GM19452 (cell line): ENCODE results near the gene ESR1.
A peak's percentile ranks its signal among the peaks of the same experiment; 100 is the strongest.
"Not testable (repeated sequence)": the region's sequence is repeated elsewhere in the genome, so short reads cannot be mapped to it uniquely, and the experiment has no call there.

Experiments used
- ATAC-seq: cut with Tn5 transposase; IDR thresholded peaks from one replicate; pipeline ENCODE4 v1.9.1; 2021; ENCODE audit not compliant: unreplicated experiment

Gene ESR1

DNA sequence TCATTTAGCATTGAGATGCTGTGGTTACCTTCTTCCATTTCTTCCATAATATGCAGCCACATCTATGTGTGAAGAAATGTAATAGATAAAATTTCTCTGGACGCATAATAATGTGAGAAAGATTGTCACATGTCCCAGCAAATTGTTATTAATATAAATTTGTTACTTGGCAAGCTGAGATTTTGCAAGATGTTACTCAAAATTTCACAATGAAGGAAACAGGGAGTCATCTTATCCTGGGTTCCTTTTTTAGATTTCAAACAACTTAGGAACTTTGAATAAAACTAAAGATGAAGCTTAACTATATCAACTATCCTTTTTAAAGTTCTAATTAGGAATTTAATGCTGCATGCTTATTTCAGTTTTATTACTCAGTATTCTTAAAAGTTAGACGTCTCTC lies 3.6 kb downstream of the ESR1 start:
- no peak for ATAC-seq

DNA sequence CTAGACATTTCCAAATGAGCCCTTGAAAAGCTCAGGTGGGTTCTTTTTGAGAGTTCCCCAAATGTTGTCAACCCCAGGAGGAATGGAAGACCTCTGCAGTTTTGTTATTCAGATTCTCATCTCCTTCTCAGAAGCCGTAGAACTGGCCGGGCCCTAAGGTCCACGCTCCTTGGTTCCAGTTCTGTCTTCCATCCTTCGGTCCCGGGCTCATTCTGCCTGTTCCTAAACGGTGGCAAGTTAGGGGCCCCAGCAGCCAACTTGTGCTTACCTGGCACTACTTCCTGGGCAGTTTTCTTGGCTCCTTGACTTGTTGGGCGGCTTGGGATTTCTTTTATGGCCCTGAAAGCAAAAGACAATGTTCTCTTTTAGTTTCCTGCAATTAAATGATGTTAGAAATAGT lies 6.4 kb downstream of the ESR1 start:
- ATAC-seq: no peak

DNA sequence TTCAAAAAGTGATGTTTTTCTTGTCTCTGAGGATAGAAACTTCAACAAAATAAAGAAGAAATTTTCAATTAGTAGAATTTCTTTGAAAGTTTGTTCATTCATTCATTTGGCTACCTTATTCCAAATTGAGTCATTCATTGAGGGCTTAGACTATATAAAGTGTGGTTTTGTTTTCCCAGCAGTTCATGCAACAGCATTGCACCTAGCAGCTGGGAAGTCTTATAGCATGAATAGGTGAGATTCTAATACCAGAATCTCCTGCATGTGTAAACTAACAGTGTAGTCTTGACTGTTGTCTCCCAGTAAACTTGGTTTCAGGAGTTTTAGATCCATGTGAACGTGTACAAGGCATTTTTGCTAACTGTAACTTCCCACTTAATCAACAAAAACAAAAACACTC lies 7.1 kb downstream of the ESR1 start:
- no peak for ATAC-seq

DNA sequence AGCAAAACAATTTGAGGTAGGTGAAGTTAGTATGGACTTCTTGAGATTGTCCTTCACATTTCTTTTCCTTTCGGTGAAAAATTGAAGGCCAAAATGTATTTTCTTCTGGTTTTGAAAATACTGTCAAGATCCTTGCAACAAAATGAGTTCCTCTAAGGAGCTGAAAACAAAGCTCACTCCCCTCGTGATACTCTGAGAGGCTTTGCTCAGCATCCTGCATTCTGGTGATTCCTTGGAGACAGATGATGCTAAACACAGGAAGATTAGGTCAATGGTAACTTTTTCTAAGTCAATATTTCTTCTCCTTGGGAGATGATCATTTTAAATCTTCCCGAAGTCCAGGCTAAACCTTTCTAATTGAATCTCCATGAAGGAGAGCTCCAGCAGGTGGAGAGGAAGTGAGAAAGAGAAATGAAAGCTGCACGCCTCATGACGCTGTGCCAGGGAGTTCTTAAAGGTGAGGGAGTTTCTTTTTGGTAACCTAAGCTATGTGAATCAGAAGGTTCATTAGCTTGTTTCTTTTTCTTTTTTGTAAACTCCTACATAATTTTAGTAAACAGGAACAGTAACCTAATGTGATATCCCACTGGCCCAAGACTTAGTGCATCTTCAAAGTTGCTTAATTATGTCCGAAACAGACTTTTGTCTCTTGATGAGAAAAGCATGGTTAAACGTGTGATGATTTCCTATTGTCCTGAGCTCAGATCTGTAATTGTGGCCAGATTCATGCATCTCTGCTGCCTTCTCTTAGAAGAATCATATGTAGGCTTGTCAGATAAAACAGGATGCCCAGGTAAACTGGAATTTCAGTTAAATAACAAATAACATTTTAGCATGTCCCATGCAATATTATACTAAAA lies 15.0 kb downstream of the ESR1 start:
- peak; percentile 95 for ATAC-seq

DNA sequence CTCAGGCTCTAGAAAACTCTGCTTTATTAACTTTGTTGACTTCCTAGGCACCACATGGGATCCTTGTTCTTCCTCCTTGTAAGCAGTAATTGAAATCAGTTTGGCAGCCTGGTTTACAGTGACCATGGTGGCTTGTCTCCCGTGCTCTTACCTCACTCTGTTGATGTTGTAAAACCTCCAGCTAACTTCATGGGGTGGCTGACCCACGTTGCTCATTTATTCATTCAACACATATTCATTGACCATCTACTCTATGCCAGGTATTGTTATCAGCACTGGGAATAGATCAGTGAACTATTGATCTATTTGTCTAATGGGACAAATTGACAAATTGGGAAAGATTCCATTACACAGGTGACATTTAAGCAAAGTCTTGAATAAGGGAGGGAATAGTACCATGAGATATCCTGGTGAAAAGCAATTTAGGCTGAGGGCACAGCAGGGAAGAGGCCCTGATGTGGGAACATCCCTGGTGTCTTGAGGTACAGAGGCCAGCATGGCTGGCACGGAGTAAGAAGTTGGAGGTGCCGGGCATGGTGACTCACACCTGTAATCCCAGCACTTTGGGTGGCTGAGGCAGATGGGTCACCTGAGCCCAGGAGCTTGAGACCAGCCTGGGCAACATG lies 19.1 kb downstream of the ESR1 start:
- no peak for ATAC-seq

DNA sequence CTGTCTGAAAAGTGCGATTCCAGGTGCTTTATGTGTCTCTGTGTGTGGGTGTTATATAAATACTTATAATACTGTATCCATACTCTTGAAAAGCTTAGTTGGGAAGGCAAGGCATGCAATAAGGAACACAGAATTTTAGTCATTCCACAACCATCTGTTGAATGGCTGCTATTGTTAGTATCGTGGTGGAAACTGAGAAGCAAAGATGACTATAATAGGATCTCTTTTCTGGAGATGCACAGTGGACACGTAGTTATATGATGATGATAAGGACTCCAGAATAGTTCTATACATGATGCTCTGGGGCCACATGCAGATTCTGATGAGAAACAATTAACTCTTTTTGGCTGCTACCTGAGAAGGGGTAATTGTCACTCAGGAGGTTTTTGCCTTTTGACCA lies 25.2 kb downstream of the ESR1 start:
- ATAC-seq: no peak

DNA sequence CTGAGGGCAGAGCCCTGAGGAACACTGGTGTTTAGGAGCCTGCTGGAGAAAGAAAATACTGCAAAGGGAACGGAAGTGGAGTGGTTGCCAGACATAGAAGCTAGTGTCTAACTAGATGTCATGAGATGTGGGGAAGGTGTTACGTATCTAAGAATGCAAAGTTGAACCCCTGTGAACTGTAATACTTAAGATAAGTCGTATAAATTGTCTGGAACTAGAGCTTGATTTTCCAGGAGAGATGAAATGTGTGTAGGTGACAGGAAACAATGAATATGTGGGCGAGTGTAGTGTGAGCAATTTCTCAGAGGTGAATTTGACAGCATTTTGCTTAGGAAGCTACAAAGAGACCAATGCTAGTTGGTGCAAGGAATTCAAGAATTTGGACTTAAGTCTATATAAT lies 27.9 kb downstream of the ESR1 start:
- ATAC-seq: no peak

DNA sequence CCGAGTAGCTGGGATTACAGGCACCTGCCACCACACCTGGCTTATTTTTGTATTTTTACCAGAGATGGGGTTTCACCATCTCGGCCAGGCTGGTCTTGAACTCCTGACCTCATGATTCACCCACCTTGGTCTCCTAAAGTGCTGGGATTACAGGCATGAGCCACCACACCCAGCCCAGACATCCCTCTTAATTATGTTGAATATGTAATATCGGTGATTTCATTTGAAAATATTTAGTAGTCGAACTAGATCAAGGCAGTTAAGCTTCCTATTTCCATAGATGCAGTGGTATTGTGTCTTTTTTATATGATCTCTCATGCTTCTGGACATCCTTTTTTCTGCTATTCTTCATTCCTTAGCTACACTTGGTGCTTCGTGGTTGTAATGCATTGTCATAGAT lies 29.7 kb downstream of the ESR1 start:
- ATAC-seq: no peak

DNA sequence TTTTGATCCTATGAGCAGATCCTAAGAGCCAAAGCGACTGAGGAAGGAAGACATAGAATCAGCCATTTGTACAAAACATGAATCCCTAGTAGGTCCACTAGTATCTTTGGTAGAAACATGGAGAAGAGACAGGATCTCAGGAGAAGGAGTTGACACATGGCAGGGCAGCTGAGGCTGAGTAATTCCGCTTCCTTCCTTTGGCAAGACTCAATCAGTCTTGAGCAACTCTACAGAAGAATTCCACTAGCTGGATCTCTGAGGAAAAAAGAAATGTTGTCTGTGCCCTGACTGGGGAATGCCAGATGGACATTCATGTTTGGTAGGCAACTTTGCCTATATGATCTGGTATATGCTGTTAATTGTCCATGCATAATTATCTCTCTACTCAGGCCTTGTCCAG lies 35.3 kb downstream of the ESR1 start:
- no peak for ATAC-seq

DNA sequence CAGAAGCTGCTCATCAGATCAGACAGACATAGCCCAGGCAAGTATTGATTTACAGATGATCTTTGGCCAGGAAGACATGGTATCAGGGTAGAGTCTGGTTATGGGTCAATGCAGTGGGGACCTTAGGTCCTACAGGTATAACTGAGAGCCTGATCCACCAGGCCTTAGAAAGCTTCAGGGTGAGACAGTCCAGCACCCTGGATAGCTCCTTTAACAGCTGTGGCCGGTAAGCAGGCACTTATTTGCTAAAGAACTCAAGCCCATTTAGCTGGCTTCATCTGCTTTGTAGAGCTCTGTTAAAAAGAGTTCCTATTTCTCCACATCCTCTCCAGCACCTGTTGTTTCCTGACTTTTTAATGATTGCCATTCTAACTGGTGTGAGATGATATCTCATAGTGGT lies 39.6 kb downstream of the ESR1 start:
- ATAC-seq: no peak

DNA sequence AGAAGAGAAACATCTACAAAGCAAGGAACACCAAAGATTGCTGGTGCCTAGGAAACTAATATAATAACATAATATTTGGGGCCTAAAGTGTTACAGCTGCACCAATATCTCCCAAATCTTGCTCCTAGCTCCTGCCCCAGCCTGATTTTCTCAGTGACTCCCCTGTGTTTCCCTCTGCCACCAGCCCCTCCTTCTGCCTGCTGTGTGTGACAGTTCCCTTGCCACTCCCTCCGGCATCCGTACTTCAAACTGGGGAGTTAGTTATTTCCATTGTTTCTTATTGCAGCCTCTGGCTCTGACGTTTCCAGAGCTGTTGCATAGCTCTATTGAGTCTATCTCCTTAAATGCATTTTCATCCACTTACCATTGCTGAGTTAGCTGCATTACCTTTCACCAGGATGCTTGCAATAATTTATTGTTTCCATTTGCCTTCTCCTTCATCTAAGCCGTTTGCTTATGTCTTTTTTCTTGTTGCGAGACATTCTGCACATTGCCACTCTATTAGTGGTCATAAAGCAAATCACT lies 43.1 kb downstream of the ESR1 start:
- ATAC-seq: no peak

DNA sequence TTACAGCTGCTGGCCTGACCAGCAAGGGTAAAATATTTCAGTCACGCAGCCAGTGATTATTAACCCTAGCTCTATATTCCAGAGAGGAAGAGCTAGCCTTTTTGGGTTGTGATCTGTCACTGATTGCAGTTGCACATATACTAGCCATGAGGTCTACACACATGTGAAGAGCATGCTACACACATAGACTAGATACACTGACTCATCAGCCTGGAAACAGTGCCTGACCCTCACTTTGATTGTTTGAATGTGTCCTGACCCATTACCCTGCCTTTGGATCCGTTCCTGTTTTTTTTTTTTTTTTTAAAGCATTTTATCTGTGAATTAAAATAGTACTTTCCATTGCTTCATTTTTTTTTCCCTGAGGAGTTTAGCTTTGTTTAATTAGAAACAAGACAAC lies 50.8 kb downstream of the ESR1 start:
- no peak for ATAC-seq

DNA sequence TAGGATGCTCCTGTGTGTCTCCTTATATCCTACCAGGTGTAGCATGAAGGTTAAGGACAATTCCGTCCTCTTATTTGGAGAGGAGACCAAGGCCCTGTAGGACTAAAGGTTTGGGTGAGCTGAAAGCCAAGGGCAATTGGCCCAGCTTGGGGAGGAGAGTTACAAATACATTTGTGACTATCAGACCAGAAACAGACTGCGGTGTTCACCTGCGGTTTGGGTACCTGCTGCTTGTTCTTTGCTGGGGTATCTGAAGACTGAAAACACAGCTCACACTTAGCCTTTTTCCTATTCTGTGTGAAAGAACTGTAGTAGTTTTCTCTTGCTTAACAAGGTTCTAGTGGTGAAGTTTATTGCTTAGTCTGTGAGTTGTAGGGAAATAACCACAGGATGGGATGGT lies 55.0 kb downstream of the ESR1 start:
- ATAC-seq: no peak

DNA sequence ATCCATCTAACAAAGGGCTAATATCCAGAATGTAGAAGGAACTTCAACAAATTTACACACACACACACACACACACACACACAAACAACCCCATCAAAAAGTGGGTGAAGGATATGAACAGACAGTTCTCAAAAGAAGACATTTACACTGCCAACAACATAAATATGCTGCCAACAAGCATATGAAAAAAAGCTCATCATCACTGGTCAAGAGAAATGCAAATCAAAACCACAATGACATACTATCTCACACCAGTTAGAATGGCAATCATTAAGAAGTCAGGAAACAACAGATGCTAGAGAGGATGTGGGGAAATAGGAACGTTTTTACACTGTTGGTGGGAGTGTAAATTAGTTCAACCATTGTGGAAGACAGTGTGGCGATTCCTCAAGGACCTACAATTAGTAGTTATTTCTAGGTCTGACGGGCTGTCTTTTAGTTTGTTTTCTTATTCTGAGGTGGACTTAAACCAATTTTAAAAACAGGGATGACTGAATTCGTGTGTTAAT lies 59.9 kb downstream of the ESR1 start:
- not testable (repeated sequence) for ATAC-seq

DNA sequence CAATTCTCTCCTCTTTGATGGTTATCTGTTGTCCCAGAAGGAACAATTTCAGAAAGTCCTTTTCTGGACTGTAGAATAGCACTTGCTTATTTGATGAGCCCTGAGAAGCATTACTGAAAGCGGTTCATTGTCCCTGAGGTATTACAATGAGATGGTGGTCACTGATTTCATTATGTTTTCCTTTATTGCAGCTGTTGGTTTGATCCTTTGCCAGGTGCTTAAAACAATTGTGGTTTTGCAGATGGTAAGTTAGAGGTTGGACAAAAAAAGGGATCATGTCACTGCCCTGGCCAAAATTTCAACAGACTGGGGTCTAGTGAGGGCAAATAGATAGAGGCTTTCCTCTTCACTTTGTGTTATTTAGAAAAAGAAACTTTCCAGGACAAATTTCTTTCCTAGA lies 61.9 kb downstream of the ESR1 start:
- ATAC-seq: no peak

DNA sequence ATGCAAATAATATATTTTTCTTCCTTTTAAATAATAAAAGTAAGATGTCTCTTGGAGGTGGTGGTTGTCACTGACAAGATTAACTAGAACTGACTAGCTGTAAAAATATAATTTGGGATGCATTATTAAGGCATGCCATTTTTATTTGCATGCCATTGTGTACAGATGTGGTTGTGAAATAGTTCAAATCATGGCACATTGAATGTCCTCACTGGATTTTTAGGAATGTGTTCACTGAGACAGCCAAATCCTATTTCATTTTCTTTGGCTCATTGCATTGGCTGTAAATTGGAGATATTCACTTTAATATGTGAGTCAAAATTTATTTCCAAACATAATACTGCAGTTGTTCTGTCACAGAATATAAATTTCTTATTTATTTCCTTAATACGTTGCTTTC lies 62.3 kb downstream of the ESR1 start:
- ATAC-seq: no peak

DNA sequence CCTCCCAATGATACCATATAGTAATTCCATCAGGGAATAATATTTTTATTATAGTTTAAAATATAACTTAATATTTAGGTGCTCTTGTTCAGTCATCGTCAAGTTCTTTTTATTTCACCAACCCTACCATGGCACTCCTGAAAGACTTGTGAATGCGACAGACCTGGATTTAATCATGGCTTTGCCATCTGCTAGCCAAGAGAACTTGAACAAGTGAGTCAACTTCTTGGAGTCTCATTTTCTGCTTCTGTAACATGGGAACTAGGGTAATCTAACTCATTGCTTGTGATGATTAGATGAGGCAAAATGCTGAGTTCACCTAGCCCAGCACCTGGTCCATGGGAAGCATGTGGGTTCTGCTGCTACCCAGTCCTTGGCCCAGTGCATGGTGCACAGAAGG lies 62.9 kb downstream of the ESR1 start:
- ATAC-seq: no peak

DNA sequence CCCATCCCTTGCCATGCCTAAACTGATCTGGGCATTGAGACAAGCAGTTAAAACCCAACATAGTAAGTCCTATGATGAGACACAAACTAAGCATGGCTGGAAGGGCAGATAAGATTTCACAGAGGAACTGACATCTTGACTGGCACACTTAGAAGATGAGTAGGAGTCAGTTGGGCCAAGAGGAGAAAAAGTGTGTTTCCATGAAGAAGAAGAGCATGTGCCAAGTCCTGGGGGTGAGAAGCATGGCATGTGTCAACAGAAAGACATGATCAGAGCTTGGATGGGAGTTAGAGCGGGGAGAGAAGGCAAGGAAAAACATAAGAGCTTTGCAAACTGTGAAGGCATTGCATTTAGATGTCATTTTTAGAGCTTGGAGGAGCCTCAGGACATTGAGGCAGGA lies 68.0 kb downstream of the ESR1 start:
- ATAC-seq: no peak

DNA sequence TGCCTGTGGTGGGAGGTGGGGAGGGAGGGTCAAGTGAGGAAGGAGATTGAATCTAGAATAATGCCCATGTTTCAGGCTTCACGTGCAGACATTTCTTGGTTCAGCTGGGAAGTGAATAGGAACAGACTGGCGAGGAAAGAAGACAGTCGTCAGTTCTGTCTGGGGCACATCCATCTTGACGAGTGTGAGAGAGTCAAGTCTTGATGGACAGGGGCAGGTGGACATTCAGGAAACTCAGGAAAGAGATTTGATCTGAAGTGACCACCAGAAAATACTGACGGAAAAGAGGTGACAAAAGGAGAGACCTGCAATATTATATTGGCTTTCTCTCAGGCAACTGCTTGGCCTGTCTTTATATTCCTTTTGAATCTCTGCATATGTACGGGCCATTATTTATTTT lies 68.6 kb downstream of the ESR1 start:
- ATAC-seq: no peak

DNA sequence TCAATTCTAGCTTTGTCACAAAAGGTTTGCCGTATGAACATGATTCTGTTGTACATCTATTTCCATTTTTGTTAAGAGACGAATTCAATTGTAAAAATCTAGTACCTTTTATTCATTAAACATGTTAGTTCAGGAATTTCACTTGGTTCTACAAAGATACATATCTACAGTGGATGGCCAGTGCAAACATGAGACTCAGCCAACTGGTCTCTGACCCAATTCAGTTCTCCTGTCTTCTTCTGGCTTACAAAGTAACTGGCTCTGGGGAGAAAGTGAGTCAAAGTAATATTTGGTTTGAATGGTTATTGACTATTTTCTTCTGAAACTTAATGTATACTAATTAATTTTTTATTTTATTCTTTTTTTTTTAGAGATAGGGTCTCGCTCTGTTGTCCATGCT lies 70.0 kb downstream of the ESR1 start:
- no peak for ATAC-seq

DNA sequence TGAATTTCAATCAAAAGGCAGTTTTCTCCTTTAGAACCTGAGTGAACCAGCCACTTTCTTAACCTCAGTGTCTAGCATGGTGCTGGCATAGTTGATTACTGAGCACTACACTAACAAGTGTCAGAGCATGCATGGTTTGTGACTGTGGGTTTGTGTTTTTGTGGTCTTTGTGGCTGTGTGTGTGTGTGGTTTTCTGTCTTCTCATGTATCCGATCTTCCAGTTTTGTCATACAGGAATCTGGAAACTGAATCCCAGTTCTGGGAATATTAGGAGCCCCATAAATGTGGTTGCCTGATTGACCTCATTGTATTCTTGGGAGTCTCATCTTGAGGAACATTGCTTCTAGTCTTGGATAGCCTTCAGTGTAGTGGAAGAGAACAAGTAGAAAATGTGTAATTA lies 73.7 kb downstream of the ESR1 start:
- ATAC-seq: no peak

DNA sequence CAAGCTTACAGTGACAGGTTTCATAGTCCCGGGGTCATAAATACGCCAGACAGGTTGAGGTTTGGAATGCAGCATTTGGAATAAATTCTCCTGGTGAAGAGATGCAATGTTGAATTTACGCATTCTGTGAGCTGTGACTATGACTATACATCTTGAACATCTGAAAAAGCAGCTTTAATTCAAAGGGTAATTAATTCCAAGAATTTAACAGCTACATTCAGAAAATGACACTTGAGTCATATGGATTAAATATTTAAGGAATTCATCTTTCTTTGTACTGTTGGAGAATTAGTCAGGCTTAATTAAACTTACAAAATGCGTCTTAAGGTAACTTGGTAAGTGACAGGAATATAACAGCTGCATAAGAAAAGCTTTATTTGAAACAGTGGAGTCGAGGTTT lies 74.7 kb downstream of the ESR1 start:
- no peak for ATAC-seq
